ENCODE measurements around the gene CALHM4. TPM values are rescaled to one million over a fixed set of nuclear protein-coding genes. Genes with fewer than 3 reads are reported as not detected.

Gene CALHM4
- total and polyA plus RNA-seq, 2 of the 8 experiments (the other 6 are each of a cell fraction or from before 2014, with no cell fraction given) = not detected

- TF ChIP-seq CHD7 (IDR thresholded peaks at IDR 0.05; ENCODE audit: insufficient replicate concordance, low read length) = no peak
- TF ChIP-seq SP1 (IDR thresholded peaks at IDR 0.05; ENCODE audit: low read depth, low read length) = no peak
Measured at GRCh38 chr6:116605935-116606334, 52.4 kb downstream of the CALHM4 start (continued).
